Thymus (tissue), 11 donors: ENCODE results near the gene BHMT. TPM values are rescaled to one million over a fixed set of nuclear protein-coding genes. Genes with fewer than 3 reads are reported as not detected.

ENCODE experiments used
- DNase-seq, 9 donors: peaks; one replicate each; pipeline ENCODE4 v3.0.0-alpha.2; 2013; ENCODE audit warnings: low spot score in 9 of 9, low read depth in 6 of 9, missing footprints in 1 of 9
- H3K27ac ChIP-seq, 2 donors: one replicate each; pipeline ENCODE4 v1.5.1; 2013; ENCODE audit warnings: control low read depth in 1 of 2, low read depth in 1 of 2, low read length in 1 of 2, mild to moderate bottlenecking in 1 of 2, moderate library complexity in 1 of 2
- H3K27me3 ChIP-seq, 2 donors: one replicate each; pipeline ENCODE4 v1.5.1; 2013; ENCODE audit warnings: low read length in 1 of 2; ENCODE audit not compliant: control insufficient read depth in 2 of 2, insufficient read depth in 1 of 2
- H3K36me3 ChIP-seq, 2 donors: one replicate each; pipeline ENCODE4 v1.5.1; 2013; ENCODE audit warnings: low read length in 1 of 2, mild to moderate bottlenecking in 1 of 2, moderate library complexity in 1 of 2; ENCODE audit not compliant: control insufficient read depth in 2 of 2, insufficient read depth in 2 of 2
- H3K4me1 ChIP-seq, 2 donors: one replicate each; pipeline ENCODE4 v1.5.1; 2013; ENCODE audit warnings: low read length in 2 of 2; ENCODE audit not compliant: control insufficient read depth in 2 of 2, insufficient read depth in 2 of 2
- H3K4me3 ChIP-seq, 2 donors: one replicate each; pipeline ENCODE4 v1.5.1; 2013; ENCODE audit warnings: low read length in 2 of 2, control low read depth in 1 of 2, mild to moderate bottlenecking in 1 of 2
- H3K9me3 ChIP-seq, 2 donors: one replicate each; pipeline ENCODE4 v1.5.1; 2013; ENCODE audit warnings: low read length in 1 of 2, mild to moderate bottlenecking in 1 of 2; ENCODE audit not compliant: control insufficient read depth in 2 of 2, insufficient read depth in 1 of 2
- WGBS: extraction: QIAGEN DNeasy Blood & Tissue Kit; methylation state at CpG from one replicate; pipeline ENCODE4 v1.1.7; 2013; 5-methylcytosine and 5-hydroxymethylcytosine counted together
- polyA plus RNA-seq: library from polyadenylated mRNA; stranded (reverse); fragments of 200-250 nt; gene quantifications from one replicate; pipeline ENCODE4 v1.2.3, GENCODE V29; 2013
- total RNA-seq: library from RNA; stranded (reverse); fragments of 120-200 nt; gene quantifications from one replicate; pipeline ENCODE4 v1.2.4, GENCODE V29; 2013
- donor health status: healthy.

Gene BHMT
- total and polyA plus RNA-seq, 2 donors: 0.14 to 0.25 TPM

DNA sequence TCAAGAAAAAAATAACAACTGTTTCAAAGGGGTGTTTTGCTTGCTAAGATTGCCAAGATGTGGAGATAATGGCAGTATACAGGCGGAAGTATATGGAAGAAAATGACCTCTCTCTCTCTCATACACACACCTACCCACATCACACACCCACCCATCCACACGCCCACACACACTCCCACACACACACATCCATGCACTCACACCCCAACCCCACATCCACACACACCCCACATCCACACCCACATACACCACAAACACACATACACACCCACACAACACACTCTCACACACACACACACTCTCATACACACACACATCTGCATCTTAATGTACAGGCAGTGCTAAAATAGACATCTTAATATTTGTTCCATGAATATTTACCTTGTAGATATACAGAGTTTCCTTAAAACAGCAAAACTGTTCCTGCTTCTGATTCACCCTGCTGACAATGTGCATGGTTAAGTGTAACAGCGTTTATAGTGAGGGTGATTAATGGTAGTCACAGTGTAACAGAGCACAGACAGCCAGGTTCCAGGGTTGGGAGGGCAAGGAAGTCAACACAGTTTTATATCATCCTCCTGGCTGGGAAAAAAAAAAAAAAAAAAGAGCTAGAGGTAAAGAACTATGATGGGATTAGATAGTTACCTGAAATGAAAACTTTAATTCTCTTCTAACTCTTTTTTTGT is 33.8 kb upstream of the BHMT start:
- no peak overlapping the region for H3K4me3 ChIP-seq
- H3K27me3 ChIP-seq: no peaks in the 10 kb centered on the region
- DNase-seq: no peak
- H3K36me3 ChIP-seq: no peaks in the 10 kb centered on the region
- no peaks in the 10 kb centered on the region for H3K4me1 ChIP-seq
- no peak overlapping the region for H3K27ac ChIP-seq
- H3K9me3 ChIP-seq: no peaks in the 10 kb centered on the region
- WGBS: 78% methylated on average over 3 of the region's 3 CpGs

DNA sequence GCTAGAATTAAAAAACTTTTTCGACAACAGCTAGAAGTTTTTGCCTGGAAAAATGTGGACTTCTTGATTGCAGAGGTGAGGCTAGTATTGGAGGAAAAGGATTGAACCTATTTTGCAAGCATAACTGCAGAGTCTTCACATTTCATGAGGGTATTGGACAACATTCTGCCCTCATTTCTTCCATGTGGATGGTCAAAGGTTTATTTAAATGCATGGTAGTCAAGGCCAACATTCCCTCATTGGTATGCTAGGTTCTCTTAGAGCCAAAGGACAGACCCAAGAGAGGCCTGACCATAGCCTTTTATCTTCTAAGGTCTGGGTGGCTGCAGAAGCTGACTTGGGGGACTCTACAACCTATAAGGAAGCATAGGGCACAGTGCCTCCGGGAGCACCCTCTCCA is 30.8 kb upstream of the BHMT start:
- no peak overlapping the region for H3K27ac ChIP-seq
- 95% methylated on average over 2 of the region's 2 CpGs for WGBS
- H3K36me3 ChIP-seq: no peaks in the 10 kb centered on the region

DNA sequence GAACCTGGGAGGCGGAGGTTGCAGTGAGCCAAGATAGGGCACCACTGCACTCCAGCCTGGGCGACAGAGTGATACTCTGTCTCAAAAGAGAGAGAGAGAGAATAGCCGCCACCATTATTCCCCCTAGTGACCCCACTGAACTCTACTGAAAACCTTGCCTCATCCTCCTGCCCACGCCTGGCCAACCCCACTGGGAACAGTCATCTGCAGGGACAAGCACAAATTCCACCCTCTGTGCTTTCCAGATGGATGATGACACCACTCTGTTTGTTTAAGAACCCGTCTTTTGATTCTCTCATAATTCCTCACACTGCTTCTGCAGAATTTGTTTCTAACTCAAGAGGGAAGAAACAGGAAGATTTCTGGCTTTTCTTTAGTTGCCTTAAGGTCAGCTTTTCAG is 29.8 kb upstream of the BHMT start:
- Histone ChIP-seq H3K4me3 (no peak overlapping the region), H3K4me1 (no peaks in the 10 kb centered on the region), H3K36me3 (no peaks in the 10 kb centered on the region), H3K27me3 (no peaks in the 10 kb centered on the region), H3K27ac (no peak overlapping the region), H3K9me3 (no peaks in the 10 kb centered on the region)
- WGBS: 98% methylated on average over 5 of the region's 5 CpGs
- no peak for DNase-seq

More for the DNA sequence above, 30.8 kb upstream of the BHMT start:
- no peak for DNase-seq
- H3K27me3 ChIP-seq: no peaks in the 10 kb centered on the region
- H3K4me3 ChIP-seq: no peak overlapping the region
- H3K9me3 ChIP-seq: no peaks in the 10 kb centered on the region
- no peaks in the 10 kb centered on the region for H3K4me1 ChIP-seq

DNA sequence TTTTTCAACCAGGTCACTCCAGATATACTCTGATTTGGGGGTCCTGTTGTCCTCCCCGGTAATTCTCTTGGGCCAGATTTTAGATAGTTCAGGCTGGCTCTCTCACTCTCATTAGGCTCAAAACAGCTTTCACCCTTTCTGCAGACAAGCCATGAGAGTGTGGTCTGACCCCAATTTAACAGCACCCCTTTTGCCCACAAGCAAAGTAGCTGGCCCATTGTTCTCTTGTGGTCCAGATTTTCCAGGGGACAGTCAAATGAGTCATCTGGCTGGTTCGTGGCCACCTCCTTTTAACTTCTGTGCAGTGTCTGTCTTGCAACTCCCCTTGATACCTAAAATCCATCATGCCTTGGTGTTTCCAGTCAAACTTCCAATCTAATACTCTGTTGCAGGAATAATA is 25.5 kb upstream of the BHMT start:
- no peak overlapping the region for H3K27ac ChIP-seq
- no peaks in the 10 kb centered on the region for H3K27me3 ChIP-seq
- H3K4me3 ChIP-seq: no peak overlapping the region
- no peaks in the 10 kb centered on the region for H3K4me1 ChIP-seq
- WGBS: 96% methylated on average over 2 of the region's 2 CpGs
- H3K36me3 ChIP-seq: no peaks in the 10 kb centered on the region
- DNase-seq: no peak
- H3K9me3 ChIP-seq: no peaks in the 10 kb centered on the region

DNA sequence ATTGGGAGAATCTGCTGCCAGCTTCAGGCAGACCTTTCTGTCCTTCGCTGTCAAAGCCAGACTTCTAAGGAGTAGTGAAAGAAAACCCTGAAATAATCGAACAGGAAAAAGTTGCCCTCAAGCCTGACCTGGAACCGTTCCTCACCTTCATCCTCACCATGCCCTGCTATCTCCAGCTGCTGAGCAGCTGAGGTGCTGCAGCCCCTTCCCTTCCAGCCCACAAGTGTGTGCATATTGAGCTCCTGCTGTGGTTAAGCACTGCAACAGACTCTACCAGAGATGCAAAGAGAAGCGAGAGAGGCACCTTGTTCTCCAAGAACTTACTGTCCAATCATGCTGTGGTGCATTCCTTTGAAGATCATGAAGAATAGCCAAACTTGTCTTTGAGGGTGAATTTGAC is 23.1 kb upstream of the BHMT start:
- DNase-seq: no peak
- 55% methylated on average over 4 of the region's 4 CpGs for WGBS
- no peaks in the 10 kb centered on the region for H3K36me3 ChIP-seq
- H3K27me3 ChIP-seq: no peaks in the 10 kb centered on the region
- H3K9me3 ChIP-seq: no peaks in the 10 kb centered on the region
- H3K4me3 ChIP-seq: no peak overlapping the region
- H3K27ac ChIP-seq: no peak overlapping the region
- no peaks in the 10 kb centered on the region for H3K4me1 ChIP-seq

DNA sequence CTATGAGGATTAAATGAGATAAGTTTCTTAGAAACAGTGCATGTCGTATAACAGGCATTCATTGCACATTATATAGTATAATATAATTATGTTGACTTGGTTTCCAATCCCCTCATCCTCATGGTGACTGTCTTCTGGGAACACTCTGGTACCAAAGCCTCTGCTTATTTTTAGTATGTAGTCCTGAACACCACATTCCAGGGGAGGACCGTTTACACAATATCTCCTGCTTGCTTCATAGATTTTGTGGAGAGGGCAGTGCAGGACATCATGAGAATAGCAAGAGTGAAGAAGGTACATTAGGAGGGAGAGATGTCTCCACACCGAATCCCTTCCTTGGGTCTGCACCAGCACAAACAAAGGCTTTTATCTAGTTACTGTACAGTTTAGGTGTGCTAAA is 20.5 kb upstream of the BHMT start:
- Histone ChIP-seq H3K9me3 (no peaks in the 10 kb centered on the region), H3K27ac (no peak overlapping the region), H3K36me3 (no peaks in the 10 kb centered on the region), H3K4me3 (no peak overlapping the region), H3K4me1 (no peaks in the 10 kb centered on the region), H3K27me3 (no peaks in the 10 kb centered on the region)
- no peak for DNase-seq
- WGBS: 64% methylated on average over 3 of the region's 3 CpGs

DNA sequence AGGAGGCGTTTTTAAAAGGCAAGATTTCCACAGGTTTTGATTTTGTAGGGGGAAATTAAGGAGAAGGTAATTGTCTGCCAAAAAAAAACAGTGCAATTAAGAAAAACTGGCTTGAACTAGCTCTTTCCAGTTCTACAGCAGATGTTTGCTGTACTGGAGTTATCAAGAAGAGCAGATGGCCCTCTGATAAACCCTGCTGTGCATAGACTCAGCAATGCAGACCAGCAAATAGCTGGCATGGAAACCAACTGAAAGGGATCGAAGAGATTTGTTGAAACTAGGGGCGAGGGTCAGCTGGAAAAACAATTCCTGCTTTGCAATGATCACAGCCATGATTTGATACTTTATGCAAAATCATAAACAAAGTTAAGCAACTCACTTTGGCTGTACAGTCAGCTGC is 17.8 kb upstream of the BHMT start:
- no peaks in the 10 kb centered on the region for H3K27me3 ChIP-seq
- 91% methylated on average over 3 of the region's 3 CpGs for WGBS

DNA sequence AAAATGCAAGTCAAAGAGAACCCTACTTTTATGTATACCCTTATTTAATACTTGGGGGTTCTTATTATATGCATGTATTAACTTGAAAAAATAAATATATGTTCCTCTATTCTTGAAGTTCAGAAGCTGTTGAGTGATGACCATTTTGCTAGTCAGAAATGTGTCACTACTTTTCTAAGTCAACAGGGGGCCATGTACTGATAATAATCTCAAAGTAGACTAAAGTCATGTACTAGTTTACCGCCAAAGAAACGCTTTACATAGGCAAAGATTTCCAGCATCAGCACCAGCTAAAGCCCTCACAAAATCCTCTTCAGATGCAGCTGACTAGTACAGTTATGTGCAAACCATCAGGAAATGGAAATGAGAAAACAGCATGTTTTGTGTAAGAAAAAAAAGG is 5.7 kb upstream of the BHMT start:
- H3K36me3 ChIP-seq: no peaks in the 10 kb centered on the region
- H3K4me1 ChIP-seq: peaks cover 0 to 4% of the 10 kb centered on the region in 2 donors
- no peak for DNase-seq
- H3K27ac ChIP-seq: no peak overlapping the region
- H3K9me3 ChIP-seq: no peaks in the 10 kb centered on the region
- peaks cover 4 to 18% of the 10 kb centered on the region in 2 donors for H3K27me3 ChIP-seq
- 97% methylated on average over 2 of the region's 2 CpGs for WGBS
- H3K4me3 ChIP-seq: no peak overlapping the region

More for the DNA sequence above, 17.8 kb upstream of the BHMT start:
- no peaks in the 10 kb centered on the region for H3K9me3 ChIP-seq
- H3K36me3 ChIP-seq: no peaks in the 10 kb centered on the region
- no peak for DNase-seq
- no peak overlapping the region for H3K27ac ChIP-seq
- H3K4me3 ChIP-seq: no peak overlapping the region
- no peaks in the 10 kb centered on the region for H3K4me1 ChIP-seq

DNA sequence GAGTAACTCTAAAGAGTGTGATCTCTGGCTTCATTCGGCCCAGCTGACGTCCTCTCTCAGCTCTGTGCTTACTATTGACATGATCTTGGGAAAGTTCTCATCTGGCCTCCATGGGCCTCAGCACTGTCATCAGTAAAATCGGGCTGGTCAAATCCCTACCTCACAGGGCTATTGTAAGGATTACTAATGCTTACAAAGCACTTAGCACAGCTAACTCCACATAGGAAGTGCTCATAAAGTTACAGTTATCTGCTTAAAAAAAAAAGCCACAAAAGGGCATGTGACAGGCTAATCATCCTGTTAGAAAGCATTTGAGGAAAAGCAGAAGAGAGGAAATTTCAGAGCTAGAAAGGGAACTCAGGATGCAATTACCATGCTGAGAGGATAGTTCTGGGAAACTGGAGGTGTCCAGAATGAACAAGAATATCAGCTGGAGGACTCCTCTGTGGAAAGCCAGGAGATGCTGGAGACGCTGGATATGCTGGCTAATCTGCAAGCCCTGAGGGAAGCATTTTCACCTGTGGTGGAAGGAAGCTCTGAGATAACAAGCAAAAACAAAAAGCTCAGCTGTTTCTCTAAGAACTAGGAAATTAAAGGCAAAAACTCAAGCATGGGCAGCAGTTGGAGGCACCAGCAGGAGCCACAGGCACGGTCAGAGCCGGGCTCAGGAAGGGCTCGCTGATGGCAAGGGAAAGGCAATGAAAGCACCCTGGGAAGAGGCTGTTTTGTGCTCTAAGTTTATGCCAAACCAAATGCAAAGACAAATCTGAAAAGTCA is 4.4 kb upstream of the BHMT start:
- peaks cover 0 to 10% of the 10 kb centered on the region in 2 donors for H3K4me1 ChIP-seq
- H3K4me3 ChIP-seq: no peak overlapping the region
- no peaks in the 10 kb centered on the region for H3K9me3 ChIP-seq
- 47% methylated on average over 7 of the region's 7 CpGs for WGBS
- DNase-seq: peak in 1 of 9 donors; percentile 24
- H3K36me3 ChIP-seq: no peaks in the 10 kb centered on the region
- no peak overlapping the region for H3K27ac ChIP-seq
- peaks cover 12 to 32% of the 10 kb centered on the region in 2 donors for H3K27me3 ChIP-seq
